H1 (cell line): ENCODE data around the gene MDC1. TPM values are rescaled to one million over a fixed set of nuclear protein-coding genes. Genes with fewer than 3 reads are reported as not detected.

Source experiments
- ASH2L ChIP-seq: fragments of 200-600, 300-600 bp; sonication (generic); IDR thresholded peaks from one replicate; pipeline ENCODE4 v1.7.1; 2017; ENCODE audit warnings: low read length
- BCL11A ChIP-seq, 2 experiments: IDR thresholded peaks; one replicate each; pipeline ENCODE4 v1.6.1; 2011; ENCODE audit warnings: low read depth in 2 of 2, low read length in 2 of 2, mild to moderate bottlenecking in 2 of 2
- CBX8 ChIP-seq: fragments of 300-800, 300-1000 bp; sonication (generic); IDR thresholded peaks from 2 replicates; pipeline ENCODE4 v1.7.1; 2016; ENCODE audit warnings: low read depth, low read length, borderline replicate concordance
- CHD1 ChIP-seq: IDR thresholded peaks from 2 replicates; pipeline ENCODE4 v1.6.1; 2012; ENCODE audit warnings: low read depth, low read length, improper control_type of control experiment
- EGR1 ChIP-seq: IDR thresholded peaks from 2 replicates; pipeline ENCODE4 v1.6.1; 2011; ENCODE audit warnings: low read depth, low read length, borderline replicate concordance
- EP300 ChIP-seq, 2 experiments: IDR thresholded peaks; 1 replicate in 1 of 2; 2 replicates in 1 of 2; pipeline ENCODE4 v1.6.1; 2011 to 2012; ENCODE audit warnings: low read depth in 2 of 2, low read length in 2 of 2, mild to moderate bottlenecking in 2 of 2, borderline replicate concordance in 1 of 2, inconsistent platforms in 1 of 2, moderate library complexity in 1 of 2
- EZH2 ChIP-seq: fragments of 200-600 bp; sonication (generic); IDR thresholded peaks from 2 replicates; pipeline ENCODE4 v1.7.1; 2012; ENCODE audit warnings: low read depth, mild to moderate bottlenecking, moderate library complexity, low read length, inconsistent platforms; ENCODE audit not compliant: severe bottlenecking
- JUN ChIP-seq: IDR thresholded peaks from 2 replicates; pipeline ENCODE4 v1.6.1; 2011; ENCODE audit warnings: low read depth, mild to moderate bottlenecking, improper control_type of control experiment, low read length
- KDM1A ChIP-seq: fragments of 200-600, 300-600 bp; sonication (generic); IDR thresholded peaks from 2 replicates; pipeline ENCODE4 v1.7.1; 2016; ENCODE audit warnings: mild to moderate bottlenecking, low read length, borderline replicate concordance
- MAFK ChIP-seq: IDR thresholded peaks from 2 replicates; pipeline ENCODE4 v1.6.1; 2012; ENCODE audit warnings: low read depth, mild to moderate bottlenecking, improper control_type of control experiment, low read length
- NRF1 ChIP-seq: IDR thresholded peaks from 2 replicates; pipeline ENCODE4 v1.6.1; 2011; ENCODE audit warnings: mild to moderate bottlenecking, low read depth, low read length, improper control_type of control experiment
- POLR2A ChIP-seq, 2 experiments: IDR thresholded peaks; 1 replicate in 1 of 2; 2 replicates in 1 of 2; pipeline ENCODE4 v1.6.1; 2011; ENCODE audit warnings: low read depth in 2 of 2, low read length in 2 of 2, mild to moderate bottlenecking in 2 of 2; ENCODE audit errors: control extremely low read depth in 1 of 2
- POU5F1 ChIP-seq: IDR thresholded peaks from 2 replicates; pipeline ENCODE4 v1.6.1; 2011; ENCODE audit warnings: low read depth, mild to moderate bottlenecking, low read length, moderate library complexity
- RBBP5 ChIP-seq: IDR thresholded peaks from 2 replicates; pipeline ENCODE4 v1.7.1; 2012; ENCODE audit warnings: low read depth, mild to moderate bottlenecking, inconsistent platforms, low read length, moderate library complexity, borderline replicate concordance
- RFX5 ChIP-seq: IDR thresholded peaks from 2 replicates; pipeline ENCODE4 v1.6.1; 2011; ENCODE audit warnings: low read depth, low read length, improper control_type of control experiment, borderline replicate concordance
- SIRT6 ChIP-seq: IDR thresholded peaks from one replicate; pipeline ENCODE4 v1.7.1; 2012; ENCODE audit warnings: low read length, inconsistent platforms
- SIX5 ChIP-seq: IDR thresholded peaks from 2 replicates; pipeline ENCODE4 v1.6.1; 2011; ENCODE audit warnings: mild to moderate bottlenecking, low read depth, low read length
- TAF1 ChIP-seq: IDR thresholded peaks from 2 replicates; pipeline ENCODE4 v1.6.1; 2011; ENCODE audit warnings: mild to moderate bottlenecking, low read depth, low read length
- TAF7 ChIP-seq: optimal IDR thresholded peaks from 2 replicates; pipeline ENCODE3; 2011; ENCODE audit warnings: low read depth, mild to moderate bottlenecking, inconsistent platforms, low read length, moderate library complexity, borderline replicate concordance
- TCF12 ChIP-seq: IDR thresholded peaks from 2 replicates; pipeline ENCODE4 v1.6.1; 2011; ENCODE audit warnings: low read depth, mild to moderate bottlenecking, low read length
- YY1 ChIP-seq: IDR thresholded peaks from 2 replicates; pipeline ENCODE4 v1.6.1; 2011; ENCODE audit warnings: low read depth, mild to moderate bottlenecking, low read length
- polyA plus RNA-seq, 7 experiments: library from polyadenylated mRNA; depleted of rRNA in 3 of 7; stranded (reverse) in 5 of 7; unstranded in 2 of 7; fragments of >200 nt in 5 of 7; fragments of 200-250 nt in 2 of 7; gene quantifications; 1 replicate in 5 of 7; 2 replicates in 1 of 7; 4 replicates in 1 of 7; pipeline versions ENCODE4 v1.2.1 to v1.2.3, GENCODE V29; 2011 to 2013; ENCODE audit warnings: missing spikeins in 2 of 7, mixed read lengths in 2 of 7
- total RNA-seq: library from RNA; stranded (reverse); fragmentation: NEBNext Ultra II Directional; extraction: Animal tissue kit (Norgen Biotek cat#: 25700); gene quantifications from 2 replicates; pipeline ENCODE4 v1.2.1, GENCODE V29; 2021
- TF ChIP-seq, protein P1 (sequence below): IDR thresholded peaks from 2 replicates; pipeline ENCODE4 v1.6.1; 2012; ENCODE audit warnings: inconsistent platforms
- TF ChIP-seq, protein P2 (sequence below): IDR thresholded peaks from 2 replicates; pipeline ENCODE4 v1.6.1; 2012; ENCODE audit warnings: low read length, inconsistent platforms

MDC1 gene
- total and polyA plus RNA-seq, 2 of the 8 experiments (the other 6 are each of a cell fraction or from before 2014, with no cell fraction given): 29.9 to 81.1 TPM

DNA sequence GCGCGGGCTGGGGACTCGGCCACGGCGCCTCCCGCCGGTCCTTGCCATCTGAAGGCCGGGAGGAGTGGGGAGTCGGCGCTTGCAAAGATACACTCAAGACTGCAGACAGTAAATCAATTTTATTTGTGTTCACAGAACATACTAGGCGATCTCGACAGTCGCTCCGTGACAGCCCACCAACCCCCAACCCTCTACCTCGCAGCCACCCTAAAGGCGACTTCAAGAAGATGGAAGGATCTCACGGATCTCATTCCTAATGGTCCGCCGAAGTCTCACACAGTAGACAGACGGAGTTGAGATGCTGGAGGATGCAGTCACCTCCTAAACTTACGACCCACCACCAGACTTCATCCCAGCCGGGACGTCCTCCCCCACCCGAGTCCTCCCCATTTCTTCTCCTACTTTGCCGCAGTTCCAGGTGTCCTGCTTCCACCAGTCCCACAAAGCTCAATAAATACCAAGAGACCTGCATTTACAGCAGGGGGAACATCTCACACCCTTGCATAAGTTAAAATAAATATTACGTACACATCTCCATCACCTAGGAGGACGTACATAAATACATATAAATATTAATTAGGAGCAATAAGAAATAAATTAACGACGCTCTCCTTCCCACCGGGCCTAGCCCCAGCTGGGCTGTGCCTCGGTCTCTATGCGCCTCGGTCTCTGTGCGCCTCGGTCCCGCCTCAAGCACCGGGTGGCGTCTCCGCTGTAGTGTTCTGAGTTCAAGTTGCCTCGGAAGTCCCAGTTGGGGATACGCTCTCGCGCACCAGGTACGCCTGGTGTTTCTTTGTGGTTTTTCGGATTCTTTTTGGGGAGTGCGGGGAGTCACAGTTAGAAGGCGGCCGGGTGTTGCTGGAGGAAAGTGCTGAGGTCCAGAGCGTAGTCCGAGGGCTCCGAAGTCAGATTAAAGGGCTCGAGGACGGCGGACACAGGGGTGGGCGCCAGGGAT is 26.3 kb upstream of the MDC1 start (continued):
- TF ChIP-seq TAF1: no peak
- no peak for TF ChIP-seq POU5F1
- TF ChIP-seq EP300 (IDR thresholded peaks at IDR 0.05; ENCODE audit: borderline replicate concordance in 1 of 2, low read depth in 2 of 2, low read length in 2 of 2): no peak
- no peak for TF ChIP-seq CHD1
- no peak for TF ChIP-seq SIX5
- no peak for TF ChIP-seq MAFK
- TF ChIP-seq NRF1: no peak
- no peak for TF ChIP-seq EGR1
- TF ChIP-seq, protein P1, sequence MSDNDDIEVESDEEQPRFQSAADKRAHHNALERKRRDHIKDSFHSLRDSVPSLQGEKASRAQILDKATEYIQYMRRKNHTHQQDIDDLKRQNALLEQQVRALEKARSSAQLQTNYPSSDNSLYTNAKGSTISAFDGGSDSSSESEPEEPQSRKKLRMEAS: no peak
- TF ChIP-seq, protein P2, sequence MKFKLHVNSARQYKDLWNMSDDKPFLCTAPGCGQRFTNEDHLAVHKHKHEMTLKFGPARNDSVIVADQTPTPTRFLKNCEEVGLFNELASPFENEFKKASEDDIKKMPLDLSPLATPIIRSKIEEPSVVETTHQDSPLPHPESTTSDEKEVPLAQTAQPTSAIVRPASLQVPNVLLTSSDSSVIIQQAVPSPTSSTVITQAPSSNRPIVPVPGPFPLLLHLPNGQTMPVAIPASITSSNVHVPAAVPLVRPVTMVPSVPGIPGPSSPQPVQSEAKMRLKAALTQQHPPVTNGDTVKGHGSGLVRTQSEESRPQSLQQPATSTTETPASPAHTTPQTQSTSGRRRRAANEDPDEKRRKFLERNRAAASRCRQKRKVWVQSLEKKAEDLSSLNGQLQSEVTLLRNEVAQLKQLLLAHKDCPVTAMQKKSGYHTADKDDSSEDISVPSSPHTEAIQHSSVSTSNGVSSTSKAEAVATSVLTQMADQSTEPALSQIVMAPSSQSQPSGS: 0 out of 2 replicates have a peak, but pooled peaks have one; percentile 13
- no peak; the same call in 1 of the 2 replicates for TF ChIP-seq RBBP5
- no peak for TF ChIP-seq RFX5
- no peak for TF ChIP-seq TCF12
- no peak for TF ChIP-seq BCL11A (IDR thresholded peaks at IDR 0.05; ENCODE audit: low read depth in 2 of 2, low read length in 2 of 2)
- TF ChIP-seq YY1: 0 out of 2 replicates have a peak, but pooled peaks have one; percentile 8
- peak; percentile 16 for TF ChIP-seq EZH2
- TF ChIP-seq CBX8: no peak
- TF ChIP-seq ASH2L: no peak
- TF ChIP-seq TAF7: peak; percentile 1
- TF ChIP-seq SIRT6: no peak
- TF ChIP-seq POLR2A (IDR thresholded peaks at IDR 0.05; ENCODE audit: control extremely low read depth in 1 of 2, low read depth in 2 of 2, low read length in 2 of 2): peak in 1 of 2 experiments; percentile 9; a peak in 1 of 3 replicates
- no peak for TF ChIP-seq KDM1A
- TF ChIP-seq JUN: no peak
